NCI-H2081 (cell line): ENCODE results near the gene ERBB4.
"Not testable (repeated sequence)": the region's sequence is repeated elsewhere in the genome, so short reads cannot be mapped to it uniquely, and the experiment has no call there.

Experiments used
- DNase-seq, 2 experiments: peaks; one replicate each; lab custom pipeline; 2025; lab: John Stamatoyannopoulos, UW

The ERBB4 gene

GRCh38 chr2:212013626-212014025 is 525.0 kb downstream of the ERBB4 start:
- DNase-seq, result no peak

GRCh38 chr2:212010305-212010704 is 528.3 kb downstream of the ERBB4 start:
- not testable (repeated sequence) for DNase-seq

DNA sequence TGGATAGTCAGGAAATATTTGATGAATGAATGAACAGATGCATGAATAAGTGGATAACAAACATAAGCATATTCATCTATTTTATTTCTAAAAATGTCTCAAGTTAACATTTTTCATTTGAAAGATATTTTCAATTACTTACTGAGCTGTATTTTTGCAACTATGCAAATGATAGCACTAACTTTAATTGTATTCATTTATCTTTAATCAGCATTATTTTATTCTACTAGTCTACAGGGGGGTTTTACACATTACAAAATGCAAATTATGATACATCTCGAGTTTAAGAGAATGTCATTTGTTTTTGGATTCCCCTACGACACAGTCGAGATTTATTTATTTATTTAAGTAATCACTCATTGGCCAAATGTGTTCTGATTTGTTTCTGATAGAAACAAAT is 530.6 kb downstream of the ERBB4 start:
- DNase-seq, result no peak

DNA sequence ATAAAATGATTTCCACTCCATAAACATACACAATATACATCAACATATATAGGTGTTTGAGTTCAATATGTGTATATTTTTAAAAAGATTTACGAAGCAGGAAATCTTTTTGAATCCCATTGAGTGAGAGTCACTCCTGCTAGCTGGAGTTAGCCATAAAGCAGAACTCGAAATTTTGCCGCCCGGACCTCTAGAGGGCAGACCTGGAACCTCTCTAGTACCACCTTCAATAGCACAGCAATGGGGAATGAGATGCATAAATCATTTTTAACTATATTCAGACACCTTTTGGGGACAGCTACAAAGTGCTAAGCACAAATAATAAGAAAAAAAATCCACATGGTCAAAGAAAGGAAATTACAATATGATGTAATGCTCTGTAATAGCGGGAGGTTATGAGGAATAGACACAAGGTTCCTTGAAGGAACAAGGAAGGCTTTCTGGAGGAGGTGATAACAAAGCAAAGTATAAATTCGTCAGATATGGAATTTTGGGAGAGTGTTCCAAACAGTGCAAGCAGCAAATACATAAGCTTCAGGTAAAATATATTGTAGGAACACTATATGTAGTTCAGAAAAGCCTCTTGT is 533.4 kb downstream of the ERBB4 start:
- DNase-seq, result peak; percentile 52 to 73

DNA sequence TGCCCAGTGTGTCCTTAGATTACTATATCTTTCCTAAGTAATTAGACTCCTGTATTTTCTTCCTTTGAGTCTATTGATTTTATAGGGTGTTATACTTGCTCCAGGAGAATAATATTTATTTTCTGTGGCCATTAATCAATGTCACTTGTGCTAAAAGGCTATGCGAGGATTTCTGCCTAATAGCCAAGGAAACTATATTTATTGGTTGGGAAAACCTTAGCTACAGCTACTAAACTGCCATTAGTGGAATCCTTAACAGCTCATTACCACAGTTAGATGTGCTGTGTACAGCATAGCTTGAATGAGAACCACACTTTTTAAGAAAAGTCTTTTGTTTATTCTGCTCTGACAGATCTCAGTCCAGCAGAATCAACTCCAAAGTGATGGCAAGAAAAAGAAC is 537.3 kb downstream of the ERBB4 start:
- DNase-seq, result no peak

- no peak for DNase-seq
Observed at GRCh38 chr2:211996857-211997256, 541.7 kb downstream of the ERBB4 start.

DNA sequence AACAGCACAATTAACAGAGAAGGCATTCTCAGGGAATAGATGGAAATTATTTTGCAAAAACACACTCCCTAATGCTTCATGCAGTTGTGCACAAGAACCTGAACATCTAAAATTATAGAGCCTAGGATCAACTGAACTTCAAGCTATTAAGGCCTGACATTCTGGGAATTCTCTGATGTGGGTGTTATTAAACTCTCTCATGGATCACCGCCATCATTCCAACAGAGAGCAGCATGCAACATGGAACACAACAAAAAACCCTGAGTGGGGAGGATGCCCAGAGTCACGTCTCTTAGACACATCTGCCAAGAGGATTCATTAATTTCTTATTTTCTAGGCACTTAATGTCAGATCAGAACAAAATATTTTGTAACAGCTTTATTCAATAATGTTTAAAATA is 543.8 kb downstream of the ERBB4 start:
- no peak for DNase-seq

DNA sequence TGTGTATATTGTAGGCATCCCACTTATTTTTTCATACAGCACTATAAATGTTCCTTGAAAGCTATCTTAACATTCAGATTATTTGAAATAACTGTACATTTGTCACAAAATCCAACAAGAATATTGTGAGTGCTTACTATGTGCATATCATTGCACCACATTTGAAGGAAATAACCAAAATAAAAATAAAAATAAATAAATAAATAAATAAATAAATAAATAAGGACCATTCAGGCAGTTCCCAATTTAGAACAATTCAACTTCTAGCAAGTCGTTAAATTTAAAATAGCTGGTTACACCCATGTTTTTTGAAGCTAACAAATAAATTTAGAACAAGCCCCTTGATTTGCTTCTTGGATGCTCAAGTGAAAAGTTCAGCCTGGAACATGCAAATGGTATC is 548.3 kb downstream of the ERBB4 start:
- no peak for DNase-seq

DNA sequence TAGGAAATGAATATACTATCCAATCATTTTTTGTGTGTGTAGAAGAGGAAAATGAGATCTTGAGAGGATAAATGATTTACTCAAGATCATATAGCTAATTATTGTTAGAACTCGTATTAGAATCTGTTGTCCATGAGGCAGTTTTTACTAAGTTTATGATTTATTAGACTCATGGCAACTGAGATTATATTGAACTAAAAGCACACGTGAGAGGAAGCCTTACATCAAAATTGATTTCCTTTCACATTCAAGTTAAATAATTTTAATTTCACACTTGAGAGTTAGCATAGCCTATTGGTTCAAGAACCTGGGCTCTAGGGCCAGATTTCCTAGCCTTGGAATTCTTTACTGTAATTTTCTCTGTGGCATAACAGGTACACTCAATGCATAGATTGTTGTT is 552.3 kb downstream of the ERBB4 start:
- no peak for DNase-seq

DNA sequence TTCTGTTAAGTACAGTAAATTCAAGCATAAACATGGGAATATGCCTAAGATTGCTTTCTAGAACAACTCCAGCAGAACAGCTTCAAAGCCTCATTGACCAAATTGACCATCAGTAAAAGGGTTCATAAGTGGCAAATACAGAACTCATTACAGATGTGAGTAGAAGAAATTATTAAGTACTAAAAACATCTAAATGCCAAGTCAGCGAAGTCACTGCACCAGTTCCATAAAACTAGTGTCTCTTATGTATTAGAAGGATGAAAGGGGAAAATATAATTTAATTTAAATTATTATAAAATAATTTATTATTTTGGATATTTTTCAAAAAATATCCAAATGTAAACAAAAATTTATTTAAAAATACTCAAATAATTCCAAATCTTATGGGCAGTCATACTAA is 553.2 kb downstream of the ERBB4 start:
- no peak for DNase-seq

DNA sequence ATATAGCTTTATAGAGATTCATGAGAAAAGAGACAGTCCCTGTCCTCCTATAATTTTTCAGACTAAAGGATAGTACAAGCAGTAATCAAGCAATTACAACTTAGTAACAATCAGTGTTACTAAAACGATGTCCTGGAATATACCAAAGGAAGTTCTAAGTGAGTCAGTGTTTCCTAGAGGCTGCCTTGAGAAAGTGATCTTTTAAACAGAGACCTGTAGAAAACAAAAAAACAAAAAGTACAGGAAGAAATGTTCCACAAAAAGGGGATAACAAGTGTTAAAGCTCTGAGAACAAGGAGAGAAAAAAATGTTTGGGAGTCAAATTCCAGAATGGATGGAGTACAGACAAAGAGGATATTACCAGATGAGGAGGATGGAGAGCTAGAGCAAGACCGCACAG is 556.4 kb downstream of the ERBB4 start:
- no peak for DNase-seq

DNA sequence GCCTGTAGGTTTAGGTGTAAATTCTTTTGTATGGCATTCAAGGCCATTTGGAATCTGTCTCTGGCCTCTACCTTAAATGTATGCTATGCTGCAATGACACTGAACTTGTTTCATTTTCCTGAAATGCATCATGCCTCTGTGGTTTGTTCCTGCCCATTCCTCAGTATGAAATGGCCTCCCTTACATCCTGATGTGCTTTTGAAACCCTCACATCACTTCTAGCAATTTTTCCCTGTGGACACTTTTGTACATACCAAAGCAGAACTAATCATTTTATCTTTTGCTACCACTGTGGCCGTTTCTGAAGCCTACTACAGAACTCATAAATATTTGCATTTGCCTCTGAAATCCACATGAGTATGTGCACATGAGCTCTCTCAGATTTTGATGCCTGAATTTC is 557.2 kb downstream of the ERBB4 start:
- no peak for DNase-seq

DNA sequence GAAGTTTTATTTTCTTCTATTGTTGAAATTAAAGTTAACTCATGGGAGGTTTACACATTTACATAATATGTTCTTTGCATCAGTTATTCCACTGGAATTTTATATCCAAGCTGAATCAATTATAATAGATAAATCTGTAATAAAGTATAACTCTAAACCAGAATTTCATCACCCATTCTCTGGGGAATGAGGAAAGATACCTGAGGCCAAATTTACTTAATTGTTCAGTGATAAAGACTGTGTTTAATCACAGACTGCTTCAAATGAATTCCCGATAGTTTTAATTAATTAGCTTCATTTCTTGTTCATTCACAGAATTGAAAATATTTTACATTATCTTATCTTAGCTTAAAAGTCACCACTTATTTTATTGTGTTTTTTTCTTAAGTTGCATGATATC is 562.5 kb downstream of the ERBB4 start:
- no peak for DNase-seq

DNA sequence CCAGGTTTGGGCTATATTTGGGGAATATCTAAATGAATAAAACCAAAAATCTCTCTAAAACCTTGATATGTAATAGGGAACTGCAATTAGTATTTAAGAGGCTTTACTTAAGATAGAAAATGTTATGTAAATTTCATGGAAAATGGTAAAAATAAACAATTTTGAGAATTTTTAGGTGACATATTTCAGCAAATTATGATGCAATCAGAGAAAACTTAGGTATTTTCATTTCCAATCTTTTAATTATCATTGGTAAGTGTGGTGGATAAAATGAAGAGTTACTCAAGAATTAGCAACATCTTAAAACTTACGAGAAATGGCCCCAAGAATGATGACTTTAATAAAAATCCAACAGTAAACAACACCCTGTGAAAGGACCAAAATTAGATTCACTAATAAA is 571.4 kb downstream of the ERBB4 start:
- no peak for DNase-seq

- DNase-seq, result no peak
Observed at GRCh38 chr2:211963969-211964368, 574.6 kb downstream of the ERBB4 start.

DNA sequence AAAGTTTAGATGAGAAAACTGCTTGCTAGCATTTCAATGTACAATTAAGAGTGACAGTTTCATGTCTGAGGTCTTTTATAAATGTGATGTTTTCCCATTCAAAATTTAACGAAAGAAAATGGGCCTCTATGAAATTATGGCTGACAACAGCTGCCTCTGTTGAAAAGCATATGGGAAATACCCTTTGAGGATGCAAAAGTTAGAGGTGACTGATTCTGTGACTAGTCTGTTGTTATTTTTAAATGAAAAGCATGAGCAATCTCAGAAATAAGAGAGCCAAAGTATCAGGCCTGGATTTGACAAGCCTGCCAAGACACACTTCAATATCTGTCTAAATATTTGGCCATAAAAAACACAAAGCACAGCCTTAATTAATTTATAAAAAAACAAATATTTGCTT is 580.8 kb downstream of the ERBB4 start:
- no peak for DNase-seq

- no peak for DNase-seq
Observed at GRCh38 chr2:211955648-211956047, 583.0 kb downstream of the ERBB4 start.

DNA sequence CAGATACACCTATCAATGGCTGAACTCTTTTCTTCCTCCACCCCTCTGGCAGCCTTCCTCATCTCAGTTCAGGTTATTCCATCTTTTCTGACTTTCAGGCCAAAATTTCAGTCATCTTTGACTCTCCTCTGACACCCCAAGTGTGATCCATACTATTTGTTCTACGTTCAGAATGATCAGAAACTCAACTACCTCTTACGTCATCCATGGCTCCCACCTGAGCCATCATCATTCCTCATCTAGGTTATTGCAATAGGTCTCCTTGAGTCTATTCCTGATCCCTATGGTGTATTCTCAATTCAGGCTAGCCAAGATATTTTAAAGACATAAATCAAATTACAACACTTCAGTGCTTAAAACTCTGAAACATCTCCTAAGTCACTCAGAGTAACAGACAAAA is 589.7 kb downstream of the ERBB4 start:
- no peak for DNase-seq

- DNase-seq, result no peak
Observed at GRCh38 chr2:211946960-211947359, 591.6 kb downstream of the ERBB4 start.

- DNase-seq, result peak in 1 of 2 experiments; percentile 13
Observed at GRCh38 chr2:211944572-211944971, 594.0 kb downstream of the ERBB4 start.

DNA sequence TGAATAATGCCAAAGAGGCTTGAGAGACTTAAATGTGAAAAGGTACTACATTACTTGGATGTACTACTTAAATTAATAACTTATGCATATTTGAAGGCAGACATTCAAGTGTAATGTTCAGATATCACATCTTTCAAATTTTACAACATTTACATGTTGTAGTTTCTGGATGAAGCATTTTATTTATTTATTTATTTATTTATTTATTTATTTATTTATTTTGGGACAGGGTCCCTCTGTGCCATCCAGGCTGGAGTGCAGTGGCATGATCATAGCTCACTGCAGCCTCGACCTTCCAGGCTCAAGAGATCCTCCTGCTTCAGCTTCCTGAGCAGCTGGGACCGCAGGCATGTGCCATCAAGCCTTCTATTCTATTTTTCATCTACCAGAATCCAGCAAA is 596.4 kb downstream of the ERBB4 start:
- DNase-seq, result no peak

GRCh38 chr2:211941216-211941747 is 597.3 kb downstream of the ERBB4 start:
- no peak for DNase-seq

- no peak for DNase-seq
Observed at GRCh38 chr2:211939177-211939576, 599.4 kb downstream of the ERBB4 start.

DNA sequence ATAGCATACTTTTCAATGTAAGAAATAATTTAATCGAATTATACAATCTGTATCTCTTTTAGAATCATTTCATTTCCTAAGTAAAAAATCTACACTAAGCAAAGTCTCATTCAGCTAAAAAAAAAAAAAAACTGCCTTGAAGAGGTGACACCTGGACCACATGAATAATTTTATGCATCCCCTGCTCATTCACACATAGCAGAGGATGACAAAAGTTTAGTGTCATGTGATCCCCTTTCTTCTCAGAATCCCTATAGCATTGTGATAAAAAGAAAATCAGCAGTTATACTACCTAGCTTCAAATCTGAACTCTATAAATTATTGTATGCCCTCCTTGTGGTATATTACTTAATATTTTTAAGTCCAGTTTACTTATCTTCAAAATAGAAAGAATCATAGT is 603.8 kb downstream of the ERBB4 start:
- no peak for DNase-seq

GRCh38 chr2:211931314-211931713 is 607.3 kb downstream of the ERBB4 start:
- no peak for DNase-seq
